Stimulated activated CD8-positive, alpha-beta memory T cell treated with anti-CD3 and anti-CD28 coated beads, Interleukin-7, amount 100 ng/mL, for 1 hour (primary cell): ENCODE data around the gene TCP11.

ENCODE experiments used
- DNase-seq, 2 donors: peaks; one replicate each; pipeline ENCODE4 v3.0.0-alpha.2; 2020; ENCODE audit warnings: low read depth in 2 of 2

The TCP11 gene

GRCh38 chr6:35080821-35081425 is 60.2 kb downstream of the TCP11 start:
- DNase-seq, result no peak

DNA sequence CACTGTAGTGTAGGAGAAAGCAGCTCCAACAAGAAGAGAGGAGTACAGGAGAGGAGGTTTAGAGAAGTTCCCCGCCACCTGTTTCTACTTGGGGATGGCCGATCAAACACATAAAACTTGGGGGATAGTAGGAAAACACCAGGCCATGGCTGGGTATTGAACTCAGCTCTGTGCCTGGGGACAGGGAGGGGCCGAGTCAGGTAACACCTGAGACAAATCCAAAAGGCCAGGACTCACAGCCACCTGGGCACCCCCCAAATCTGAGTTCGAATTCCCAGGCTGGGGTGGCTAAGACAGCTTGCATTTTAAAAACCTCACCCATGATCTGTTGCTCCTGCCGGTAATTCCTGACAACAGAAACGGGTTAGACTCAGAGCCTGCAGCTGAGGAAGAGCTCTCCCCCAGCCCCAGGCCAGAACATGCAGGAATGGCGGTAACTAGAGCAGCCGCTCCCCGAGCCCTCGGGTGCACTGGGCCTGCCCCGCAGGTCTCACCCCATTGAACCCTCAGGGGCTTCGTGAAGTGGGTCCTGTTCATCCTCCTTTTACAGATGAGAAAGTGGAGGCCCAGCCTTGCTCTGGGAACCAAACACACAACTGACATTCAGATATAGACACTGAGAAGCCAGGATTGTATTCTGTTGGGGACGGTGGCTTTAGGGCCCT is 61.0 kb downstream of the TCP11 start:
- no peak for DNase-seq

- no peak for DNase-seq
Measured at GRCh38 chr6:35079311-35080000, 61.7 kb downstream of the TCP11 start.

GRCh38 chr6:35078896-35079295 is 62.2 kb downstream of the TCP11 start:
- DNase-seq, result no peak

DNA sequence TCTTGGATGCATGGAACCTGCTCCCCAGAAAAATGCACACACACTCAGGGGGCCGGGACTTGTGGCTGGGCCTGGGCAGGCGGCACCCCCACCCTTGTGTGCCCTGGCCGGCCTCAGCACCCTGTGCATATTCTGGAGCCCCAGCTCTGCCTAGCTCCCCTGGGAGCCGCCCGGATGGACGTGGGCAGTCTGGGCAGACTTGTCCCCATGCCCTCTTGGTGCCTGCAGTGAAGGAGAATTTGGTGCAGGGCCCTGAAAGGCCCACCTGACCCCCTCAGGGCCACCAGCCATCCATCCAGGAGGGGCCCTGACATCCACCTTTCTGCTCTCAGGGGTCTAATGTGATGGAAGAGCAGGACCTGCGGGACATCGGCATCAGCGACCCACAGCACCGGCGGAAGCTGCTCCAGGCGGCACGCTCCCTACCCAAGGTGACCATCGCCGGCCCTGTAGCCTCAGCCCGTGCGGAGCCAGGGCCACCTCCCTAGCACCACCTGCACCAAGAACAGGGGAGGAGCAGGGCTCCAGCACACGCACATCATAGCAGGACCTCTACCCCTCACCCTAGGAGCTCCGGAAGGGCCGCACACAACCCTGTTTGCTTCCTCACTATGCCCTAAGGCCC is 62.8 kb downstream of the TCP11 start:
- DNase-seq, result no peak

DNA sequence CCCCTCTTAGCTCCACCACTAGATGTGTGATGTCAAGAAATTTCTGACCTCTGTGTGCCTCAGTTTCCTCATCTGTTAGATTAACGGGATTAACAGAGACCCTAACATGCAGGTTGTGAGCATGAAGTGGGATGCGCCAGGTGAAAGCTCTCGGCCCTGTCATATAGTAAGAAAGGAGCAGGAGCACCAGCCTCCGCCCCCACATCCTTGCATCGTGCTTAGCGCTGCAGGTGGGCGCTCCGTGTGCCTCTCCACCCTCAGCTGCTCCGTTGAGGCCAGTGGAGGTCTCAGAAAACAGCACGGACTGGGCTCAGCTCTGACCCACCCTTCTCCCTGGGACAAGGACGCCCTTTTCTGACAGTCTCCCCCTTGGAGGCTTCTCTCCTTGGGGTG is 63.4 kb downstream of the TCP11 start:
- DNase-seq, result no peak

DNA sequence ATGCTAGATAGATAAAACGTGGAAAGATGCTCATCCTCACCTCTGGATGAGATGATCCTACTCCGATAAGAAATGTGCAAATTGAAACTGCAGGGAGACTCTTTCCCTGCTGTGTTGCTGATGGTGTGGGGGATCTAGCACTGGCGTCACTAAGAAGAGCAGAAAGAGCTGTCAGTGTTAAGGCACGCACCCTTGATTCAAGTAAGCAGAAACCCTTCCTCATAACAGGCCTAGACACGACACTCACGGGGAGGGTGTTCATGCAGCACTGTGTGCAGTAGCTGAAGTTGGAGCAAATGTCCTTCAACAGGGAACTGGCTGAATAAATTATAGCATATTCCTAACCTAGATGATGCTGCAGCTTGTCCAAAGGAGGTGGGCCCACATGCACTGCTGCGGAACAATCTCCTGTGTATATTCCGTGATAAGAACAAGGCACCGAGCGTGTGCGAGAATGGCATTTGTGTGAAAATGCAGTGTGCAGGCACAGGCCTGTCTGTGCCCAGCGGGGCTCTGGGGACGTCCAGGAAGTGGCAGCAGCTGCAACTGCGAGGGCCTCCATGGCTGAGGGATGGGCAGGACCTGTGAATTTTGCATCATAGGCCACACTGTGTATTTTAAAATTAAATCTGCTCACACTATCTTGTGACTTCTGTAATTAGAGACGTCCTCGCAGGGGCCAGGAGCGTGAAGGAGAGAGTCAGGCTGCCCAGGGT is 64.0 kb downstream of the TCP11 start:
- no peak for DNase-seq

GRCh38 chr6:35073766-35074471 is 67.2 kb downstream of the TCP11 start:
- DNase-seq, result no peak

GRCh38 chr6:35073211-35073610 is 67.9 kb downstream of the TCP11 start:
- no peak for DNase-seq

GRCh38 chr6:35072698-35073055 is 68.5 kb downstream of the TCP11 start:
- no peak for DNase-seq

DNA sequence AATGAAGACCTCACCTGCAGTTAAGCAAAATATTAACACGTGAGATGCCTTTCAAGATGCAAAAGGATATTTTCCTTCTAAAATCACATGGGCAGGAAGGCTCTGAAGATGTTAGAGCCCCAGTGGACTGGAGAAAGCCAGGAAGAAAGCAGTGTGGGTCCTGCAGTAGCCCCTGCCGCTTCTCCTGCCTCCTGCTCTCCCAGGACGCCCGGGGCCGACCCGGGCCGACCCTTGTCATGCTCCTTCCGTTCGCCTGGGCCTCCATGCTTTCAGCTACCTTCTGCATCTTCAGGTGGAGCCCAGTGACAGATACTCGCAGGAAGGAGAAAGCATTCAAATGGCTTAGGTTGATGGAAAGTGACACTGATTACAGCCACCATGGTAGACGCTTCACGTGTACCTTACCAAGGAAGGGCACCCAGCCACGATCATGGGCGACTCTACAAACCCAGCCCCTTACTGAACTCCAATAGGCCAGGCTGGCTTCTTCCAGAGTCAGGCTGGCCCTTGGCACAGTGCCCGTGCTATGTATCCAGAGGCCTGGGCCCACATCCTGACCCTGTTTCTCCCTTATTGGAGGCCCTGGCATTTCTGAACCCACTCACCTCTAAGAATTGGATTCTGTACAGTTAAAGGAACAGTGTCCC is 69.0 kb downstream of the TCP11 start:
- DNase-seq, result no peak

DNA sequence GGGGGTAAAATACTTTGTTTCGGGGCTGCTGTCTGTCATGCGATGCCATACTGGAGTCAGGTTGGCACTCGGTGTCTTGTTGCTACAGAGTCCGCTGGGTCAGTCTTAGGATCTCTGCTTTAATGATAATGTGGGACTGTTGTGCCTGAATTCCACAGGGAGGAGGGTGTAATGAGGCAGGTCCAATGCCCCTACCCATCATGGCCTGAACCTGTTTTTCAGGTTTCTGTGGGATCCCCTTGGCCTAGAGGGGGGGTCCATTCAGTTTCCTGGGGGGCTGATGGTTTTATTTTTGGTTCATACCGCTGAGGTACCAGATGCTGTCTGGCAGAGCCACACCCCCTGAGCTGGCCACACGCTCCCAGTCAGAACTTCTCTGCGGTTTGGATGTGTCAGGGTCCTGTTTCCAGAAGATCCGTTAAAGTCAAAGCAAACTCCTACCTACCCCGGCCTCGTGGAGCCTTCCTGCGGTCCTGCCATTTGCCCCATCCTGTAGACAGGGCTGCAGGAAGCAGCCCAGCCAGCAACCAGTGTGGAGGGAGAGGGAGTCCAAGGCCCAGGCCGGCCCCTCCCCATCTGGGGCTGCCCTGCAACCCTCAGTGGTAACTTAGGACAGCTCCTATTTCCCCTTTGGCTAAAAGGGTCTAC is 69.7 kb downstream of the TCP11 start:
- no peak for DNase-seq

- no peak for DNase-seq
Measured at GRCh38 chr6:35070111-35070510, 71.0 kb downstream of the TCP11 start.

DNA sequence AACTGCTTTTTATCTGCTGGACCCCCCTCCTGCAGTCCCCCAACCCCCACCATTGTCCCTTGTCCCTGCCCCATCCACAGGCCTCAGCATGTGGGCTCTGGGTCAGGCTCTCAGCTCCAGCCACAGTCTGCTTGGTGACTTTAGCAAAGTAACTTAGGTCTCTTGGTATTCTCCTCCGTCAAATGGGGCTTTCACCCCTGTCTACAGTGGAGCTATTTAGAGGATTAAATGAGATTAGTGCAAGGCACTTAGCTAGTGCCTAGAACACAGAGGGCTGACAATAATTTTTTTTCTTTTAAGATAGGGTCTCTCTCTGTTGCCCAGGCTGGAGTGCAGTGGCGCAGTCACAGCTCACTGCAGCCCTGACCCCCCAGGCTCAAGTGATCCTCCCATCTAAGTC is 71.9 kb downstream of the TCP11 start:
- DNase-seq, result no peak

GRCh38 chr6:35068644-35069043 is 72.5 kb downstream of the TCP11 start:
- no peak for DNase-seq

DNA sequence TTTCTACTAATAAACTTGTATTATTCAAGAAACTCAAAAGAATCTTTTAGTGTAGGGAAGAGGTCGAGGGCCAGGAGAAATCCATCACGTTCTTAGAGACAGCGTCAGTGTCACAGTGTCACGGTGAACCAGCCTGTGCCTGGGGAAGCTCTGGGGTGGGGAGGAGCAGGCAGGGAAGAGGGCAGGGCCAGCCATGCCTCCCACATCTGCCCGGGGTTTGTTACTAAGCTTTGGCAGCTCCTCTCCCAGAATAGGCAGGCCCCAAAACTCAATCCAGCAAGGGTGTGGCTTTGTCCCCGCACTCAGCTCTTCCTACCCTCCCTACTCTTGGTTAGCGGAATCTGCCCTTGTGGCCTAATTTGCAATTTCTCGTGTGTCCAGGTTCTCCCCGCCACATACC is 72.9 kb downstream of the TCP11 start:
- DNase-seq, result no peak
